Stomach (tissue), 9 donors: ENCODE results near the gene YBX1. TPM values are rescaled to one million over a fixed set of nuclear protein-coding genes. Genes with fewer than 3 reads are reported as not detected.
"Not testable (repeated sequence)": the region's sequence is repeated elsewhere in the genome, so short reads cannot be mapped to it uniquely, and the experiment has no call there.

ENCODE experiments used
- DNase-seq, 2 donors: peaks; one replicate each; pipeline versions ENCODE4 v3.0.0 to v3.0.0-alpha.2; 2013 to 2019
- H3K27ac ChIP-seq, 5 donors: fragments of 200-600 bp in 4 of 5; sonication (generic) in 4 of 5; one replicate each; pipeline ENCODE4 v1.5.1; 2013 to 2019; ENCODE audit warnings: mild to moderate bottlenecking in 1 of 5, moderate library complexity in 1 of 5
- H3K27me3 ChIP-seq, 3 donors: fragments of 200-600 bp; sonication (generic); one replicate each; pipeline ENCODE4 v1.5.1; 2017 to 2019; ENCODE audit warnings: mixed run types in 1 of 3
- H3K36me3 ChIP-seq, 4 donors: fragments of 200-600 bp; sonication (generic); 1 replicate in 3 of 4; 2 replicates in 1 of 4; pipeline ENCODE4 v1.5.1; 2016 to 2019
- H3K4me1 ChIP-seq, 4 donors: fragments of 200-600 bp; sonication (generic); one replicate each; pipeline ENCODE4 v1.5.1; 2016 to 2019
- H3K4me3 ChIP-seq, 4 donors: fragments of 200-600 bp; sonication (generic) in 3 of 4; one replicate each; pipeline ENCODE4 v1.5.1; 2016 to 2019; ENCODE audit warnings: mild to moderate bottlenecking in 1 of 4
- H3K9me3 ChIP-seq, 4 donors: fragments of 200-600 bp; sonication (generic); one replicate each; pipeline ENCODE4 v1.5.1; 2016 to 2019
- EP300 ChIP-seq: sonication (generic); formaldehyde crosslinking; IDR thresholded peaks from one replicate; pipeline ENCODE4 v1.6.1; 2017; ENCODE audit warnings: antibody characterized with exemption
- POLR2A ChIP-seq, 4 donors: fragments of 450-650 bp; IDR thresholded peaks; one replicate each; pipeline ENCODE4 v1.6.1; 2016; ENCODE audit warnings: antibody characterized with exemption in 4 of 4, control low read depth in 2 of 4, mild to moderate bottlenecking in 1 of 4, moderate library complexity in 1 of 4
- POLR2AphosphoS5 ChIP-seq, 3 donors: sonication (generic); formaldehyde crosslinking; IDR thresholded peaks; one replicate each; pipeline ENCODE4 v1.6.1; 2016; ENCODE audit warnings: antibody characterized with exemption in 3 of 3
- WGBS, 5 donors: extraction: QIAGEN DNeasy Blood & Tissue Kit in 3 of 5; methylation state at CpG; one replicate each; pipeline versions ENCODE4 v1.1.5 to v1.1.7; 2013 to 2018; 5-methylcytosine and 5-hydroxymethylcytosine counted together
- intact Hi-C: fragments of 100-400 bp; cut with DNase I; formaldehyde crosslinking; loops from one replicate; pipeline ENCODE4 v1.15.1; 2023; ENCODE audit warnings: low total_unique reads
- polyA plus RNA-seq, 3 donors: library from polyadenylated mRNA; stranded (reverse); fragments of 200-250 nt; gene quantifications; one replicate each; pipeline ENCODE4 v1.2.3, GENCODE V29; 2013
- total RNA-seq, 5 donors: library from RNA; depleted of rRNA; stranded (reverse); fragments of >200 nt; gene quantifications; one replicate each; pipeline versions ENCODE4 v1.1.0 to v1.2.3, GENCODE V29; 2014 to 2016
- TF ChIP-seq, protein P1 (sequence below), 7 experiments: fragments of 450-650 bp in 4 of 7; fragments of 200-600 bp in 3 of 7; sonication (generic) in 3 of 7; IDR thresholded peaks; one replicate each; pipeline ENCODE4 v1.5.1; 2016 to 2019; ENCODE audit warnings: antibody characterized with exemption in 7 of 7, control low read depth in 2 of 7, mild to moderate bottlenecking in 1 of 7
- donor health status: healthy with polysubstance abuse.
- donor health status: Bipolar disorder and iron deficiency.
- donor health status: healthy.

Gene YBX1
- total and polyA plus RNA-seq, 8 donors: 201 to 844 (median 367) TPM

DNA sequence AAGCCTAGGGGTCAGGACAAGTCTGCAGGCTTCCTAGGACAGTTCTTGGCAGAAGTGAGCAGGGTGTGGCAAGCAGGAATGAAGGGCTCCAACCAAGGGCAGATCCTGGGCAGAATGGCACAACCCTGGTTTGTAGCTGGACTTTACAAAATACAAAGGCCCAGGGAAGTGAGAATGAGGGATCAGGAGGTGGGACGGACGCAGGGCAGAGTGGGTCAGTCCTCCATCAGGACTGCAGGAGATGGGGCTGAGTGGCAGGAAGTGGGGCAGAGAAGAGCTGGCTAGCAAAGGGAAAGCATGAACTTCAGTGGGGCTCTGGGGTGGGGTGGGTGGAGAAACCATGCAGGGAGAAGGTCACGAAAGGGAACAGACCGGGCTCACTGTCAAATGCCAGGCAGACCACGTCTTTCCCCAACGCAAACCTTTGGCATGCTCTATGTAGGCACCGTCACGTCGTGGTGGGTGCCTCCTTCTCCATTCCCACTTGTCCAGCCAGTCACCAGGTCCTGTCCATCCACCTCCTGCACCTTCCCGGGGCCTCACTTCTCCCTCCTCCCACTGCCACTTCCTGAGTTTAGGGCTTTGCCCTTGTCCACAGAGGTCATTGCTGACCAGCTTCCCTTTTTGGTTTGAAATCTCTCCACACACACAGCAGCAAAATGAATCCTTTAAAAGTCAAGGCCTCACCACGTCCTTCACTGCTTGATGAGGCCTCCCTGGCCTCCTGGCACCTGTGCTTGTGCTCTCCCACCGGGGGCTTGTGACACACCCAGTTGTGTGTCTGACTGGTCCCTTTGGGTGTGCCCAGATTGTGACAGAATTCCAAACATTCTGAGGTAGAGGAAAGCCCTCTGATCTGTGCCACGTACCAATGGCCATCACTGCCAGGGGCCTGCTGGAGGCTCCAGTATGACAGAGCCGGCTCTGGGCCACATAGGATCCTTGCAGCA, 66.5 kb downstream of the YBX1 start:
- Histone ChIP-seq H3K36me3 (peaks cover 20 to 74% (median 71%) of the 10 kb centered on the region in 4 donors), H3K4me3 (no peak overlapping the region), H3K4me1 (peaks cover 0 to 7% (median 2%) of the 10 kb centered on the region in 4 donors), H3K27ac (no peak overlapping the region), H3K9me3 (no peaks in the 10 kb centered on the region), H3K27me3 (no peaks in the 10 kb centered on the region)
- intact Hi-C loops: loop anchor here (10.0 kb wide), 2 partner anchors 174 to 604 kb away; no protein-coding TSS in a partner anchor
- peak in 1 of 2 donors; percentile 13 for DNase-seq
- TF ChIP-seq POLR2AphosphoS5 (IDR thresholded peaks at IDR 0.05) (no peak), POLR2A (IDR thresholded peaks at IDR 0.05) (no peak), EP300 (no peak)
- TF ChIP-seq, protein P1, sequence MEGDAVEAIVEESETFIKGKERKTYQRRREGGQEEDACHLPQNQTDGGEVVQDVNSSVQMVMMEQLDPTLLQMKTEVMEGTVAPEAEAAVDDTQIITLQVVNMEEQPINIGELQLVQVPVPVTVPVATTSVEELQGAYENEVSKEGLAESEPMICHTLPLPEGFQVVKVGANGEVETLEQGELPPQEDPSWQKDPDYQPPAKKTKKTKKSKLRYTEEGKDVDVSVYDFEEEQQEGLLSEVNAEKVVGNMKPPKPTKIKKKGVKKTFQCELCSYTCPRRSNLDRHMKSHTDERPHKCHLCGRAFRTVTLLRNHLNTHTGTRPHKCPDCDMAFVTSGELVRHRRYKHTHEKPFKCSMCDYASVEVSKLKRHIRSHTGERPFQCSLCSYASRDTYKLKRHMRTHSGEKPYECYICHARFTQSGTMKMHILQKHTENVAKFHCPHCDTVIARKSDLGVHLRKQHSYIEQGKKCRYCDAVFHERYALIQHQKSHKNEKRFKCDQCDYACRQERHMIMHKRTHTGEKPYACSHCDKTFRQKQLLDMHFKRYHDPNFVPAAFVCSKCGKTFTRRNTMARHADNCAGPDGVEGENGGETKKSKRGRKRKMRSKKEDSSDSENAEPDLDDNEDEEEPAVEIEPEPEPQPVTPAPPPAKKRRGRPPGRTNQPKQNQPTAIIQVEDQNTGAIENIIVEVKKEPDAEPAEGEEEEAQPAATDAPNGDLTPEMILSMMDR (IDR thresholded peaks at IDR 0.05): no peak
- 79 to 86% (median 84%) methylated on average over 14 of the region's 14 CpGs for WGBS, 5 donors

DNA sequence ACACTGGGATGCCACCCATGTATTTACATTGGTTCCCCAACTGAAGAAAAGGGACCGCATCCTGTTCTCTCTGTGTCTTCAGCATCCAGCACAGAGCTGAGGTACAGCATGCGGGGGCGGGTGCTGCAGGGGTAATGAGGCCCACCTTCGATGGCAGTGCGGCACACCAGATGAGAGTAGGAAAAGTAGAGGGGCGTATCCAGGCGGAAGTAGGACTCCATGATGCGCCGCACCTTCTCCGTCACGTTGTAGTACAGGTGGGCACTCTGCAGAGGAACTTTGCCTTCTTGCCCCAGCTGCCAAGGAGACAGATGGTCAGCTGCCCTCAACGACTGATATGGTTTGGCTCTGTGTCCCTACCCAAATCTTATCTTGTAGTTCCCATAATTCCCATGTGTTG, 67.8 kb downstream of the YBX1 start:
- Histone ChIP-seq H3K27me3 (no peaks in the 10 kb centered on the region), H3K36me3 (peaks cover 31 to 87% (median 84%) of the 10 kb centered on the region in 4 donors), H3K4me1 (peaks cover 0 to 7% (median 2%) of the 10 kb centered on the region in 4 donors), H3K4me3 (no peak overlapping the region), H3K9me3 (no peaks in the 10 kb centered on the region), H3K27ac (no peak overlapping the region)
- intact Hi-C loops: no loop called here
- TF ChIP-seq, protein P1 (IDR thresholded peaks at IDR 0.05): no peak
- no peak for TF ChIP-seq EP300
- no peak for TF ChIP-seq POLR2A (IDR thresholded peaks at IDR 0.05)
- TF ChIP-seq POLR2AphosphoS5 (IDR thresholded peaks at IDR 0.05): no peak
- peak in 1 of 2 donors; percentile 17 for DNase-seq
- 90 to 95% (median 94%) methylated on average over 10 to 12 of the region's 12 CpGs for WGBS, 5 donors

DNA sequence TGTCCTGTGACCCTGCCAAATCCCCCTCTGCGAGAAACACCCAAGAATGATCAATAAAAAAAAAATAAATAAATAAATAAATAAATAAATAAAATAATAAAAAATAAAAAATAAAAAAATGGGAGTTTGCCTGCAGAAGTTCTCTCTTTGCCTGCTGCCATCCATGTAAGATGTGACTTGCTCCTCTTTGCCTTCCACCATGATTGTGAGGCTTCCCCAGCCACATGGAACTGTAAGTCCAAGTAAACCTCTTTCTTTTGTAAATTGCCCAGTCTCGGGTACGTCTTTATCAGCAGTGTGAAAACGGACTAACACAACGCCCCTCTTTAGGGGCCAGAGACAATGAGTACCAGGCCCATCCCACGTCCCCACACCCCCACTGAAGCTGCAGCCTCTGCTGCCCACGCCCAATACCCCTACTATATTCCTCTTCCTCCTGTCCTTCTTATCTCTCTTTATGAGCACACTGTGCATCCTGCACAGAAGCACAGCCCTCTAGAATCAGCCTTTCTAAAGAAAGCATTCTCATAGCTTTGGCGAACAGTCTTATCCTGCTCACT, 69.4 kb downstream of the YBX1 start:
- peak in 1 of 2 donors; percentile 4 for DNase-seq
- peaks cover 43 to 92% (median 90%) of the 10 kb centered on the region in 4 donors for H3K36me3 ChIP-seq
- H3K27me3 ChIP-seq, H3K9me3 ChIP-seq, H3K4me3 ChIP-seq, H3K4me1 ChIP-seq, intact Hi-C loops, H3K27ac ChIP-seq: not testable (repeated sequence)
- WGBS, 5 donors: 84 to 95% (median 92%) methylated on average over 8 of the region's 8 CpGs

DNA sequence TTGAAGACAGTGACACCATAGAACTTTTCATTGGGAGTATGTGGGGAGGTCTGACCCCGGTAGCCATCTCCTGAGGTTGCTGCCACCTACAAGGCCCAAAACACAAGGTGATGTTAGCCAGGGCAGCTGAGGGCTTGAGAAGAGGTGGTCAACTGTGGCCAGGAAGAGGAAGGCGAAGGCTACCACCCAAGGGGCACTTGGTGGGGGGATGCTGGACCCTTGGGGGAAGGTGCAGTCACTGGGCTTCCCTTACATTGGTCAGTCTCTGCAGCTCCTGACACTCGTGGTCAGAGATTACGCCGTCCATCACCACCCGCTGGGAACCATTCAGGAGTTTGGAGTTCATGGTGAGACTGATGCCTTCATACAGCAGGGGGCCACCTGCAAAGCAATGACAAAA, 70.1 kb downstream of the YBX1 start:
- Histone ChIP-seq H3K27ac (no peak overlapping the region), H3K27me3 (no peaks in the 10 kb centered on the region), H3K36me3 (peaks cover 43 to 94% (median 88%) of the 10 kb centered on the region in 4 donors), H3K4me3 (no peak overlapping the region), H3K4me1 (peaks cover 0 to 7% (median 2%) of the 10 kb centered on the region in 4 donors), H3K9me3 (no peaks in the 10 kb centered on the region)
- WGBS, 5 donors: 91 to 97% (median 95%) methylated on average over 6 of the region's 6 CpGs
- intact Hi-C loops: no loop called here
- no peak for TF ChIP-seq POLR2A (IDR thresholded peaks at IDR 0.05)
- TF ChIP-seq EP300: no peak
- TF ChIP-seq, protein P1 (IDR thresholded peaks at IDR 0.05): no peak
- no peak for TF ChIP-seq POLR2AphosphoS5 (IDR thresholded peaks at IDR 0.05)
- peak in 1 of 2 donors; percentile 16 for DNase-seq
